GM12875 (cell line): ENCODE results near the gene TRIP4.
"Not testable (repeated sequence)": the region's sequence is repeated elsewhere in the genome, so short reads cannot be mapped to it uniquely, and the experiment has no call there.

Source experiments
- H3K4me3 ChIP-seq: one replicate; pipeline ENCODE4 v1.5.1; 2011; ENCODE audit warnings: low read depth, low read length, control low read depth
- CTCF ChIP-seq: IDR thresholded peaks from 2 replicates; pipeline ENCODE4 v1.5.1; 2011; ENCODE audit warnings: low read depth, mild to moderate bottlenecking, control low read depth, inconsistent platforms, low read length, moderate library complexity, borderline replicate concordance; ENCODE audit not compliant: insufficient read depth

Gene TRIP4

GRCh38 chr15:64381000-64381751 lies 6.5 kb upstream of the TRIP4 start, which contains the start of gene PCLAF:
Gene PCLAF, minus strand, starts transcription at chr15:64381441. Its CDS starts 70 bp downstream, at chr15:64381371.
- H3K4me3 ChIP-seq = peak within 1 kb of the TSS; percentile 95
- no peak for TF ChIP-seq CTCF

- H3K4me3 ChIP-seq = no peak overlapping the region
- TF ChIP-seq CTCF = no peak
Observed at GRCh38 chr15:64383760-64384159, 3.9 kb upstream of the TRIP4 start.

- no peak overlapping the region for H3K4me3 ChIP-seq
- no peak for TF ChIP-seq CTCF
Observed at GRCh38 chr15:64386291-64386690, 1.3 kb upstream of the TRIP4 start.

GRCh38 chr15:64389036-64389435 lies 1.4 kb downstream of the TRIP4 start:
- TF ChIP-seq CTCF = no peak
- H3K4me3 ChIP-seq = no peak overlapping the region

- H3K4me3 ChIP-seq = not testable (repeated sequence)
Observed at GRCh38 chr15:64392471-64392870, 4.8 kb downstream of the TRIP4 start.

GRCh38 chr15:64396789-64397188 lies 9.2 kb downstream of the TRIP4 start:
- no peak overlapping the region for H3K4me3 ChIP-seq
- TF ChIP-seq CTCF = no peak

GRCh38 chr15:64398575-64398974 lies 10.9 kb downstream of the TRIP4 start:
- H3K4me3 ChIP-seq = no peak overlapping the region
- TF ChIP-seq CTCF = no peak
